K562 (cell line): ENCODE measurements around the gene RGL4. TPM values are rescaled to one million over a fixed set of nuclear protein-coding genes. Genes with fewer than 3 reads are reported as not detected.
A peak's percentile ranks its signal among the peaks of the same experiment; 100 is the strongest.

Experiments
- DACH1 ChIP-seq: fragments of 450-650 bp; IDR thresholded peaks from 2 replicates; pipeline ENCODE4 v1.6.1; 2018; ENCODE audit not compliant: partially characterized antibody
- HMG20B ChIP-seq: fragments of 250-450 bp; sonication (Bioruptor Pico); IDR thresholded peaks from 2 replicates; pipeline ENCODE4 v1.5.0; 2021; ENCODE audit warnings: mild to moderate bottlenecking
- KAT8 ChIP-seq: fragments of 450-650 bp; IDR thresholded peaks from 2 replicates; pipeline ENCODE4 v1.6.1; 2016; ENCODE audit warnings: low read depth, mild to moderate bottlenecking
- TEAD2 ChIP-seq: fragments of 450-650 bp; IDR thresholded peaks from 2 replicates; pipeline ENCODE4 v1.6.1; 2016; ENCODE audit warnings: missing genetic modification characterization, control low read depth, missing compliant biosample characterization
- ZNF184 ChIP-seq: sonication (generic); formaldehyde crosslinking; IDR thresholded peaks from 2 replicates; pipeline ENCODE4 v1.5.0; 2020; ENCODE audit warnings: missing genetic modification reagents
- ZNF444 ChIP-seq: fragments of 250-450 bp; sonication (Bioruptor Pico); IDR thresholded peaks from 2 replicates; pipeline ENCODE4 v1.4.0; 2020; ENCODE audit warnings: mild to moderate bottlenecking, moderate library complexity
- polyA plus RNA-seq, 8 experiments: library from polyadenylated mRNA; depleted of rRNA in 4 of 8; stranded (reverse) in 5 of 8; unstranded in 3 of 8; fragments of >200 nt; fragmentation: Nextera tagmentation in 2 of 8; fragmentation: Illumina TruSeq in 1 of 8; extraction: Ambion mirVana in 2 of 8; extraction: Trizol in 1 of 8; gene quantifications; 2 replicates each; pipeline versions ENCODE4 v1.2.1 to v1.2.3, GENCODE V29; 2011 to 2014; ENCODE audit warnings: inconsistent platforms in 1 of 8, missing spikeins in 1 of 8
- total RNA-seq, 7 experiments: library from RNA; depleted of rRNA in 6 of 7; stranded (reverse); fragments of >200 nt in 6 of 7; fragmentation: Illumina TruSeq in 2 of 7; extraction: Trizol in 2 of 7; gene quantifications; 2 replicates each; pipeline versions ENCODE4 v1.2.1 to v1.2.3, GENCODE V29; 2011 to 2021; ENCODE audit warnings: low replicate concordance in 1 of 7
- TF ChIP-seq, protein P1 (sequence below): sonication (generic); formaldehyde crosslinking; IDR thresholded peaks from 2 replicates; pipeline ENCODE4 v1.8.0; 2022; ENCODE audit warnings: mild to moderate bottlenecking, missing genetic modification reagents, borderline replicate concordance
- TF ChIP-seq, protein P2 (sequence below): fragments of 450-650 bp; IDR thresholded peaks from 2 replicates; pipeline ENCODE4 v1.6.1; 2016; ENCODE audit warnings: mild to moderate bottlenecking, moderate library complexity
- TF ChIP-seq, protein P3 (sequence below): sonication (generic); formaldehyde crosslinking; IDR thresholded peaks from 2 replicates; pipeline ENCODE4 v1.8.0; 2023; ENCODE audit warnings: mild to moderate bottlenecking, missing genetic modification reagents

The RGL4 gene
- total and polyA plus RNA-seq, 9 of the 15 experiments (the other 6 are each of a cell fraction or from before 2014, with no cell fraction given): not detected

DNA sequence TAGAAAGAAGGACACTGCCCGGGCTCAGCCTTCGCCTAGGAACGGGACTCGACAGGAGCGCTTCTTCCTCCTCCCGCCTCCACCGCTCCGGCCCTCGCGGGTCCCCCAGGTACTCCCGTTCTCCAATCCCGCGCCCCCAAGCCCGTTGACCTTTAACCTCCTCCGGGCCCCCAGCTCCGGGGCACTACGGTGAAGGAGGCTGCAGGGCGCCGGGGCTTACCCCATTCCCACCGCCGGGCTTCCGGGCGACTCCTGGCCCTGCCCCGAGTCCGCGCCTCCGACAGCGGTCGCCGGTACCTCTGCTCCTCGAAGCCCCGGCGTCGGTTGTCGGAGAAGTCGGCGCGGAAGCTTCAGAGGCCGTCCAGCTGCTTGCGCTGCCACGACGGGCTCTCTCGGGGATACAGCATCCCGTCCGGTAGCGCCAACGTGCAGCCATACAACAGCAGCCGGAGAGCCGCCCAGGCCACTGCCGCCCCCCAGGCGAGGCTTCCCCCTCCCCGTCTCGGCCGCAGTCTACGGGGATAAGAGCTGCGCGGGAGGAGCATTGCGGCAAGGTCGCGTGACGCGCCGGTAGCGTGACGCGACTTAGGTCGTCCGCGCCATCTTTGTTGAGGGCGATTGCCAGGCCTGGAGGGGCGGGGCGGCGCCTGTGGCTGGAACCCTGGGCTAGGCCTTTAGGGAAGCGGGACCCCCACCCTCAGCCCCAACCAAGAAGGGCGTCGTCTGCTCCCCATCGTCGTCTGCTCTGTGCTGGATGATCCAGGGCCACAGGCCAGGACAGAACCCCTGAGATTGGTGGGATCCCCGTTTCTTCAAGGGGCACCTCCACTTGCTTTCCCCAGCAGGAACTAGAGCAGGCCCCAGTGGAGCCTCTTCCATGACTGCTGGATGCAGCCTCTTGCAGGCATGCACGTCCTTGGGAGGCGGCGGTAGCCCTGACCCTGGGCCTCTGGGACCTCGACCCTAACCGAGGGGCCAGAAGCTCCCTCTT, 26.3 kb downstream of the RGL4 start (continued):
- TF ChIP-seq ZNF444 (CRISPR knock-in tag) (no peak), TEAD2 (tag) (no peak), ZNF184 (CRISPR knock-in tag) (no peak), DACH1 (no peak), KAT8 (no peak), HMG20B (CRISPR knock-in tag) (no peak)
- TF ChIP-seq, protein P1, sequence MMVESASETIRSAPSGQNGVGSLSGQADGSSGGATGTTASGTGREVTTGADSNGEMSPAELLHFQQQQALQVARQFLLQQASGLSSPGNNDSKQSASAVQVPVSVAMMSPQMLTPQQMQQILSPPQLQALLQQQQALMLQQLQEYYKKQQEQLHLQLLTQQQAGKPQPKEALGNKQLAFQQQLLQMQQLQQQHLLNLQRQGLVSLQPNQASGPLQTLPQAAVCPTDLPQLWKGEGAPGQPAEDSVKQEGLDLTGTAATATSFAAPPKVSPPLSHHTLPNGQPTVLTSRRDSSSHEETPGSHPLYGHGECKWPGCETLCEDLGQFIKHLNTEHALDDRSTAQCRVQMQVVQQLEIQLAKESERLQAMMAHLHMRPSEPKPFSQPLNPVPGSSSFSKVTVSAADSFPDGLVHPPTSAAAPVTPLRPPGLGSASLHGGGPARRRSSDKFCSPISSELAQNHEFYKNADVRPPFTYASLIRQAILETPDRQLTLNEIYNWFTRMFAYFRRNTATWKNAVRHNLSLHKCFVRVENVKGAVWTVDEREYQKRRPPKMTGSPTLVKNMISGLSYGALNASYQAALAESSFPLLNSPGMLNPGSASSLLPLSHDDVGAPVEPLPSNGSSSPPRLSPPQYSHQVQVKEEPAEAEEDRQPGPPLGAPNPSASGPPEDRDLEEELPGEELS (CRISPR knock-in tag): no peak
- TF ChIP-seq, protein P2, sequence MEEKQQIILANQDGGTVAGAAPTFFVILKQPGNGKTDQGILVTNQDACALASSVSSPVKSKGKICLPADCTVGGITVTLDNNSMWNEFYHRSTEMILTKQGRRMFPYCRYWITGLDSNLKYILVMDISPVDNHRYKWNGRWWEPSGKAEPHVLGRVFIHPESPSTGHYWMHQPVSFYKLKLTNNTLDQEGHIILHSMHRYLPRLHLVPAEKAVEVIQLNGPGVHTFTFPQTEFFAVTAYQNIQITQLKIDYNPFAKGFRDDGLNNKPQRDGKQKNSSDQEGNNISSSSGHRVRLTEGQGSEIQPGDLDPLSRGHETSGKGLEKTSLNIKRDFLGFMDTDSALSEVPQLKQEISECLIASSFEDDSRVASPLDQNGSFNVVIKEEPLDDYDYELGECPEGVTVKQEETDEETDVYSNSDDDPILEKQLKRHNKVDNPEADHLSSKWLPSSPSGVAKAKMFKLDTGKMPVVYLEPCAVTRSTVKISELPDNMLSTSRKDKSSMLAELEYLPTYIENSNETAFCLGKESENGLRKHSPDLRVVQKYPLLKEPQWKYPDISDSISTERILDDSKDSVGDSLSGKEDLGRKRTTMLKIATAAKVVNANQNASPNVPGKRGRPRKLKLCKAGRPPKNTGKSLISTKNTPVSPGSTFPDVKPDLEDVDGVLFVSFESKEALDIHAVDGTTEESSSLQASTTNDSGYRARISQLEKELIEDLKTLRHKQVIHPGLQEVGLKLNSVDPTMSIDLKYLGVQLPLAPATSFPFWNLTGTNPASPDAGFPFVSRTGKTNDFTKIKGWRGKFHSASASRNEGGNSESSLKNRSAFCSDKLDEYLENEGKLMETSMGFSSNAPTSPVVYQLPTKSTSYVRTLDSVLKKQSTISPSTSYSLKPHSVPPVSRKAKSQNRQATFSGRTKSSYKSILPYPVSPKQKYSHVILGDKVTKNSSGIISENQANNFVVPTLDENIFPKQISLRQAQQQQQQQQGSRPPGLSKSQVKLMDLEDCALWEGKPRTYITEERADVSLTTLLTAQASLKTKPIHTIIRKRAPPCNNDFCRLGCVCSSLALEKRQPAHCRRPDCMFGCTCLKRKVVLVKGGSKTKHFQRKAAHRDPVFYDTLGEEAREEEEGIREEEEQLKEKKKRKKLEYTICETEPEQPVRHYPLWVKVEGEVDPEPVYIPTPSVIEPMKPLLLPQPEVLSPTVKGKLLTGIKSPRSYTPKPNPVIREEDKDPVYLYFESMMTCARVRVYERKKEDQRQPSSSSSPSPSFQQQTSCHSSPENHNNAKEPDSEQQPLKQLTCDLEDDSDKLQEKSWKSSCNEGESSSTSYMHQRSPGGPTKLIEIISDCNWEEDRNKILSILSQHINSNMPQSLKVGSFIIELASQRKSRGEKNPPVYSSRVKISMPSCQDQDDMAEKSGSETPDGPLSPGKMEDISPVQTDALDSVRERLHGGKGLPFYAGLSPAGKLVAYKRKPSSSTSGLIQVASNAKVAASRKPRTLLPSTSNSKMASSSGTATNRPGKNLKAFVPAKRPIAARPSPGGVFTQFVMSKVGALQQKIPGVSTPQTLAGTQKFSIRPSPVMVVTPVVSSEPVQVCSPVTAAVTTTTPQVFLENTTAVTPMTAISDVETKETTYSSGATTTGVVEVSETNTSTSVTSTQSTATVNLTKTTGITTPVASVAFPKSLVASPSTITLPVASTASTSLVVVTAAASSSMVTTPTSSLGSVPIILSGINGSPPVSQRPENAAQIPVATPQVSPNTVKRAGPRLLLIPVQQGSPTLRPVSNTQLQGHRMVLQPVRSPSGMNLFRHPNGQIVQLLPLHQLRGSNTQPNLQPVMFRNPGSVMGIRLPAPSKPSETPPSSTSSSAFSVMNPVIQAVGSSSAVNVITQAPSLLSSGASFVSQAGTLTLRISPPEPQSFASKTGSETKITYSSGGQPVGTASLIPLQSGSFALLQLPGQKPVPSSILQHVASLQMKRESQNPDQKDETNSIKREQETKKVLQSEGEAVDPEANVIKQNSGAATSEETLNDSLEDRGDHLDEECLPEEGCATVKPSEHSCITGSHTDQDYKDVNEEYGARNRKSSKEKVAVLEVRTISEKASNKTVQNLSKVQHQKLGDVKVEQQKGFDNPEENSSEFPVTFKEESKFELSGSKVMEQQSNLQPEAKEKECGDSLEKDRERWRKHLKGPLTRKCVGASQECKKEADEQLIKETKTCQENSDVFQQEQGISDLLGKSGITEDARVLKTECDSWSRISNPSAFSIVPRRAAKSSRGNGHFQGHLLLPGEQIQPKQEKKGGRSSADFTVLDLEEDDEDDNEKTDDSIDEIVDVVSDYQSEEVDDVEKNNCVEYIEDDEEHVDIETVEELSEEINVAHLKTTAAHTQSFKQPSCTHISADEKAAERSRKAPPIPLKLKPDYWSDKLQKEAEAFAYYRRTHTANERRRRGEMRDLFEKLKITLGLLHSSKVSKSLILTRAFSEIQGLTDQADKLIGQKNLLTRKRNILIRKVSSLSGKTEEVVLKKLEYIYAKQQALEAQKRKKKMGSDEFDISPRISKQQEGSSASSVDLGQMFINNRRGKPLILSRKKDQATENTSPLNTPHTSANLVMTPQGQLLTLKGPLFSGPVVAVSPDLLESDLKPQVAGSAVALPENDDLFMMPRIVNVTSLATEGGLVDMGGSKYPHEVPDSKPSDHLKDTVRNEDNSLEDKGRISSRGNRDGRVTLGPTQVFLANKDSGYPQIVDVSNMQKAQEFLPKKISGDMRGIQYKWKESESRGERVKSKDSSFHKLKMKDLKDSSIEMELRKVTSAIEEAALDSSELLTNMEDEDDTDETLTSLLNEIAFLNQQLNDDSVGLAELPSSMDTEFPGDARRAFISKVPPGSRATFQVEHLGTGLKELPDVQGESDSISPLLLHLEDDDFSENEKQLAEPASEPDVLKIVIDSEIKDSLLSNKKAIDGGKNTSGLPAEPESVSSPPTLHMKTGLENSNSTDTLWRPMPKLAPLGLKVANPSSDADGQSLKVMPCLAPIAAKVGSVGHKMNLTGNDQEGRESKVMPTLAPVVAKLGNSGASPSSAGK: peak; percentile 81
- TF ChIP-seq, protein P3, sequence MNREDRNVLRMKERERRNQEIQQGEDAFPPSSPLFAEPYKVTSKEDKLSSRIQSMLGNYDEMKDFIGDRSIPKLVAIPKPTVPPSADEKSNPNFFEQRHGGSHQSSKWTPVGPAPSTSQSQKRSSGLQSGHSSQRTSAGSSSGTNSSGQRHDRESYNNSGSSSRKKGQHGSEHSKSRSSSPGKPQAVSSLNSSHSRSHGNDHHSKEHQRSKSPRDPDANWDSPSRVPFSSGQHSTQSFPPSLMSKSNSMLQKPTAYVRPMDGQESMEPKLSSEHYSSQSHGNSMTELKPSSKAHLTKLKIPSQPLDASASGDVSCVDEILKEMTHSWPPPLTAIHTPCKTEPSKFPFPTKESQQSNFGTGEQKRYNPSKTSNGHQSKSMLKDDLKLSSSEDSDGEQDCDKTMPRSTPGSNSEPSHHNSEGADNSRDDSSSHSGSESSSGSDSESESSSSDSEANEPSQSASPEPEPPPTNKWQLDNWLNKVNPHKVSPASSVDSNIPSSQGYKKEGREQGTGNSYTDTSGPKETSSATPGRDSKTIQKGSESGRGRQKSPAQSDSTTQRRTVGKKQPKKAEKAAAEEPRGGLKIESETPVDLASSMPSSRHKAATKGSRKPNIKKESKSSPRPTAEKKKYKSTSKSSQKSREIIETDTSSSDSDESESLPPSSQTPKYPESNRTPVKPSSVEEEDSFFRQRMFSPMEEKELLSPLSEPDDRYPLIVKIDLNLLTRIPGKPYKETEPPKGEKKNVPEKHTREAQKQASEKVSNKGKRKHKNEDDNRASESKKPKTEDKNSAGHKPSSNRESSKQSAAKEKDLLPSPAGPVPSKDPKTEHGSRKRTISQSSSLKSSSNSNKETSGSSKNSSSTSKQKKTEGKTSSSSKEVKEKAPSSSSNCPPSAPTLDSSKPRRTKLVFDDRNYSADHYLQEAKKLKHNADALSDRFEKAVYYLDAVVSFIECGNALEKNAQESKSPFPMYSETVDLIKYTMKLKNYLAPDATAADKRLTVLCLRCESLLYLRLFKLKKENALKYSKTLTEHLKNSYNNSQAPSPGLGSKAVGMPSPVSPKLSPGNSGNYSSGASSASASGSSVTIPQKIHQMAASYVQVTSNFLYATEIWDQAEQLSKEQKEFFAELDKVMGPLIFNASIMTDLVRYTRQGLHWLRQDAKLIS (CRISPR knock-in tag): no peak
